HepG2 (cell line): ENCODE measurements around the gene UBB. TPM values are rescaled to one million over a fixed set of nuclear protein-coding genes. Genes with fewer than 3 reads are reported as not detected.

ENCODE experiments used
- ATAC-seq: fragments of 200-7000 bp; cut with Tn5 transposase; 3 replicates; pipeline ENCODE4 v1.9.1; 2020; ENCODE audit warnings: mild to moderate bottlenecking, moderate library complexity
- BruUV-seq: library from RNA; stranded (reverse); fragments of 400-500 nt; replicated peaks from 2 replicates; lab custom pipeline; 2021; lab: Mats Ljungman, UMichigan
- CTCF ChIA-PET: fragments of 300-600 bp; formaldehyde crosslinking; extraction: SDS; loops from one replicate; lab custom pipeline; 2021; ENCODE audit warnings: low total read pairs, inconsistent platforms, low intra/inter-chr PET ratio; lab: Yijun Ruan, JAX
- POLR2A ChIA-PET: fragments of 350-600 bp; sonication (Branson Sonifier 250); formaldehyde crosslinking; loops from one replicate; lab custom pipeline; 2020; ENCODE audit warnings: antibody characterized with exemption, inconsistent platforms; lab: Yijun Ruan, JAX
- DNase-seq: peaks from one replicate; pipeline ENCODE4 v3.0.0-alpha.2; 2015; ENCODE audit warnings: low spot score
- FAIRE-seq: peaks from 3 replicates; lab custom pipeline; 2011; peaks lifted over from hg19 to GRCh38; lab: Jason Lieb, UNC
- H2AFZ ChIP-seq: one replicate; pipeline ENCODE4 v1.6.1; 2011; ENCODE audit warnings: low read length, inconsistent platforms
- H3K27ac ChIP-seq: fragments of 300-600 bp; 3 replicates; pipeline ENCODE4 v1.8.0; 2011; ENCODE audit warnings: mixed run types, mild to moderate bottlenecking, mixed read lengths, low read length, inconsistent platforms; ENCODE audit not compliant: insufficient read depth; ENCODE audit errors: extremely low read length
- H3K27me3 ChIP-seq, 2 experiments: fragments of 200-600 bp in 1 of 2; 2 replicates in 1 of 2; 3 replicates in 1 of 2; pipeline versions ENCODE4 v1.6.0 to v1.8.0; 2011; ENCODE audit warnings: low read length in 2 of 2, mild to moderate bottlenecking in 2 of 2, moderate library complexity in 2 of 2, inconsistent platforms in 1 of 2; ENCODE audit not compliant: insufficient read depth in 2 of 2, control insufficient read depth in 1 of 2
- H3K36me3 ChIP-seq, 2 experiments: fragments of 200-600 bp in 1 of 2; replicated peaks in 1 of 2; 2 replicates in 1 of 2; 3 replicates in 1 of 2; pipeline versions ENCODE4 v1.5.1 to v1.8.0; 2011; ENCODE audit warnings: low read length in 2 of 2, inconsistent platforms in 1 of 2; ENCODE audit not compliant: insufficient read depth in 2 of 2, control insufficient read depth in 1 of 2
- H3K4me1 ChIP-seq: 2 replicates; pipeline ENCODE4 v1.5.1; 2012; ENCODE audit warnings: low read length, inconsistent platforms; ENCODE audit not compliant: insufficient read depth
- H3K4me2 ChIP-seq: 2 replicates; pipeline ENCODE4 v1.6.0; 2011; ENCODE audit warnings: low read depth, low read length, inconsistent platforms
- H3K4me3 ChIP-seq, 3 experiments: fragments of 200-600 bp in 1 of 3; sonication (generic), shearing (Covaris generic) in 1 of 3; replicated peaks in 1 of 3; 2 replicates each; pipeline ENCODE4 v1.5.1; 2011 to 2016; ENCODE audit warnings: low read length in 3 of 3, inconsistent platforms in 2 of 3, low read depth in 2 of 3, mild to moderate bottlenecking in 2 of 3, control low read depth in 1 of 3, mixed read lengths in 1 of 3; ENCODE audit not compliant: insufficient read depth in 1 of 3
- H3K79me2 ChIP-seq: one replicate; pipeline ENCODE4 v1.6.1; 2011; ENCODE audit warnings: low read length, inconsistent platforms; ENCODE audit not compliant: insufficient read depth
- H3K9ac ChIP-seq: 2 replicates; pipeline ENCODE4 v1.6.0; 2011; ENCODE audit warnings: mild to moderate bottlenecking, low read depth, low read length, inconsistent platforms; ENCODE audit not compliant: insufficient read depth
- H3K9me3 ChIP-seq: 2 replicates; pipeline ENCODE4 v1.5.1; 2012; ENCODE audit warnings: mild to moderate bottlenecking, low read length
- H4K20me1 ChIP-seq: 2 replicates; pipeline ENCODE4 v1.6.0; 2011; ENCODE audit warnings: inconsistent platforms, mild to moderate bottlenecking, low read length, moderate library complexity; ENCODE audit not compliant: insufficient read depth
- ZBTB37 ChIP-seq: sonication (generic); formaldehyde crosslinking; IDR thresholded peaks from 2 replicates; pipeline ENCODE4 v1.4.0; 2020; ENCODE audit warnings: mild to moderate bottlenecking, missing genetic modification reagents
- ZNF512B ChIP-seq: sonication (generic); formaldehyde crosslinking; IDR thresholded peaks from 2 replicates; pipeline ENCODE4 v1.5.1; 2020; ENCODE audit warnings: missing genetic modification reagents, mild to moderate bottlenecking, borderline replicate concordance
- ZNF672 ChIP-seq: sonication (generic); formaldehyde crosslinking; IDR thresholded peaks from 2 replicates; pipeline ENCODE4 v1.8.1; 2022; ENCODE audit warnings: missing genetic modification reagents
- ZSCAN31 ChIP-seq: sonication (generic); formaldehyde crosslinking; IDR thresholded peaks from 2 replicates; pipeline ENCODE4 v1.5.0; 2020; ENCODE audit warnings: low read depth, mild to moderate bottlenecking, missing genetic modification reagents
- WGBS: methylation state at CpG from one replicate; pipeline ENCODE4 v1.1.6; 2017; ENCODE audit warnings: low lambda C conversion rate; 5-methylcytosine and 5-hydroxymethylcytosine counted together
- in situ Hi-C: cut with HindIII; loops from 2 replicates; pipeline ENCODE4 v1.10.0; 2017; ENCODE audit warnings: low pct_unique_long_range_greater_than_20kb; ENCODE audit not compliant: extremely low pct_ligation_motif_present
- intact Hi-C: fragments of 100-400 bp; cut with micrococcal nuclease; formaldehyde crosslinking; loops from one replicate; pipeline ENCODE4 v1.10.0; 2022; ENCODE audit not compliant: unreplicated experiment
- polyA plus RNA-seq, 8 experiments: library from polyadenylated mRNA; depleted of rRNA in 3 of 8; stranded (reverse) in 7 of 8; unstranded in 1 of 8; fragments of >200 nt; fragmentation: Illumina TruSeq in 4 of 8; extraction: Trizol in 4 of 8; gene quantifications; 2 replicates each; pipeline versions ENCODE4 v1.2.1 to v1.2.3, GENCODE V29; 2011 to 2016; ENCODE audit warnings: low read depth in 4 of 8, missing spikeins in 1 of 8, mixed read lengths in 1 of 8; ENCODE audit not compliant: insufficient read depth in 1 of 8
- total RNA-seq, 5 experiments: library from RNA; depleted of rRNA; stranded (reverse); fragments of >200 nt; fragmentation: Illumina TruSeq; extraction: Trizol; gene quantifications; 2 replicates each; pipeline ENCODE4 v1.2.3, GENCODE V29; 2016; ENCODE audit warnings: low read depth in 1 of 5

UBB gene
- total and polyA plus RNA-seq, 2 of the 13 experiments (the other 11 are each of a cell fraction or from before 2014, with no cell fraction given) = 1,130 to 2,066 TPM

GRCh38 chr17:16425202-16425601, 44.3 kb downstream of the UBB start:
- 62% methylated on average over 5 of the region's 6 CpGs for WGBS
- no peaks in the 10 kb centered on the region for H3K27me3 ChIP-seq
- no peaks in the 10 kb centered on the region for H3K9me3 ChIP-seq
- H3K9ac ChIP-seq = peak overlapping the region; percentile 47; the same call in 1 of the 2 replicates
- intact Hi-C loops = no loop called here
- no peak for FAIRE-seq
- no peak overlapping the region for H2AFZ ChIP-seq
- ATAC-seq = no peak
- no peaks in the 10 kb centered on the region for H4K20me1 ChIP-seq
- ChIA-PET CTCF (no interaction called here), POLR2A (interaction anchor here (0.9 to 7.3 kb wide), 6 partner anchors 8 to 120 kb away, joined by 3 to 159 read pairs (median 5); partner anchors contain the start of gene UBB)
- peak overlapping the region; percentile 64 for H3K4me2 ChIP-seq
- peak overlapping the region in 1 of 3 experiments; percentile 21; a peak in 1 of 6 replicates for H3K4me3 ChIP-seq
- no peaks in the 10 kb centered on the region; a peak in 1 of 5 replicates for H3K36me3 ChIP-seq
- in situ Hi-C loops = loop anchor here (5.0 kb wide), 1 partner anchor 138 kb away; no protein-coding TSS in a partner anchor
- no TSS peak for BruUV-seq
- H3K27ac ChIP-seq = peak overlapping the region; percentile 76
- DNase-seq = no peak
- no peaks in the 10 kb centered on the region for H3K79me2 ChIP-seq
- H3K4me1 ChIP-seq = peaks cover 38% of the 10 kb centered on the region
- TF ChIP-seq ZNF672 (CRISPR knock-in tag) = 0 out of 2 replicates have a peak, but pooled peaks have one; percentile 12
- TF ChIP-seq ZNF512B (CRISPR knock-in tag) = no peak
- 0 out of 2 replicates have a peak, but pooled peaks have one; percentile 27 for TF ChIP-seq ZSCAN31 (CRISPR knock-in tag)
- 0 out of 2 replicates have a peak, but pooled peaks have one; percentile 16 for TF ChIP-seq ZBTB37 (CRISPR knock-in tag)
